Measurements from ENCODE around the gene NTN3. TPM values are rescaled to one million over a fixed set of nuclear protein-coding genes. Genes with fewer than 3 reads are reported as not detected.
A peak's percentile ranks its signal among the peaks of the same experiment; 100 is the strongest.

NTN3 gene
- total and polyA plus RNA-seq, 2 experiments from 2014 or later: 2.4 to 4.8 TPM

DNA sequence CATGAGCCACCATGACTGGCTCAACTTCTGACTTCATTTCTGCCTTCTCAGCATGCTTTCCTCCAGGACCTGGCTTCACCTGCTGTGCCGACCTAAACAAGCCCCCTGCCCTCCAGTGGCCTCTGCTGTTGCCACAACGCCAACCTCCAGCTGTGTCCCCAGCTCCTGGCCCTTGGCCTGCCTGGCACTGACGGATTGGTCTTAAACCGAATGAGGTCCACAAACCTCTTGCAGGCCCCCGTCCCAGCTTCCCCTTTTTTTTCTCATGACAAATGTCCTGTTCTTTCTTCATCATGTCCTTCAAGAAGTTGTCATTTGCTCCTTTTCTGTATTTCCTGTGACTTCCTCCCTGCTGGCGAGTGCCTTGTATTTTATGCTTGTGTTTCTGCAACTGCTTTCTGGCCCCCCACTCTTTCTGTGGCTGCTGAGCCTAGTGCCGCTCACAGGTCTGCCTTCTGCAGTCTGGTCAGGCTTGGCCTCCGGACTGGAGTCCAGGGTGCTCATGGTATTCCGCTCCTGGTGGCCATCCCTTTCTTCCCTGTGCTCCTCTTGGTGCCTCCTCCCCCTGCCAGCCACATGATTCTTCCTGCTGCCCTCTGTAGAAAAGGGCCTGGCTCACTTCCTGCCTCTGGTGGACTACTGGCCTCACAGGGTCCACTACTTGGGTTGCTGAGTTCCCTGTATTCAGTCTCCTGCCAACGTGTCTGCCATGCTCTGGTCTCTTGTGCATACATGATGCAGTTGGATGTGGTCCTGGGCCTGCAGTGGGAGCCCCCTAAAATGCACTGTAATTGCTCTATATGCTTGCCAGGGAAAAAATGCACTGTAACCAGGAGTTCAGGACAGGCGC is 45.5 kb downstream of the NTN3 start:
- DNase-seq (ENCODE audit: low spot score): no peak
- no peak overlapping the region for H2AFZ ChIP-seq
- H3K4me1 ChIP-seq (ENCODE audit: insufficient read depth): peaks cover 43% of the 10 kb centered on the region
- no peaks in the 10 kb centered on the region for H3K27me3 ChIP-seq
- H3K4me3 ChIP-seq: no peak overlapping the region
- no peaks in the 10 kb centered on the region for H3K9me3 ChIP-seq (ENCODE audit: low read depth)
- no peaks in the 10 kb centered on the region for H3K9me2 ChIP-seq (replicated peaks; ENCODE audit: insufficient read depth)
- H4K20me1 ChIP-seq (ENCODE audit: insufficient read depth, poor library complexity, severe bottlenecking): peaks cover 57% of the 10 kb centered on the region
- H3K4me2 ChIP-seq: peak overlapping the region; percentile 98
- no peaks in the 10 kb centered on the region for H3K36me3 ChIP-seq (replicated peaks; ENCODE audit: insufficient read depth, low read depth)
- no peak overlapping the region for H3K27ac ChIP-seq
- H3K79me2 ChIP-seq: peaks cover 70% of the 10 kb centered on the region
- 91% methylated on average over 11 of the region's 11 CpGs for WGBS (ENCODE audit: low lambda C conversion rate, missing lambda C conversion rate)
- TF ChIP-seq, protein P1, sequence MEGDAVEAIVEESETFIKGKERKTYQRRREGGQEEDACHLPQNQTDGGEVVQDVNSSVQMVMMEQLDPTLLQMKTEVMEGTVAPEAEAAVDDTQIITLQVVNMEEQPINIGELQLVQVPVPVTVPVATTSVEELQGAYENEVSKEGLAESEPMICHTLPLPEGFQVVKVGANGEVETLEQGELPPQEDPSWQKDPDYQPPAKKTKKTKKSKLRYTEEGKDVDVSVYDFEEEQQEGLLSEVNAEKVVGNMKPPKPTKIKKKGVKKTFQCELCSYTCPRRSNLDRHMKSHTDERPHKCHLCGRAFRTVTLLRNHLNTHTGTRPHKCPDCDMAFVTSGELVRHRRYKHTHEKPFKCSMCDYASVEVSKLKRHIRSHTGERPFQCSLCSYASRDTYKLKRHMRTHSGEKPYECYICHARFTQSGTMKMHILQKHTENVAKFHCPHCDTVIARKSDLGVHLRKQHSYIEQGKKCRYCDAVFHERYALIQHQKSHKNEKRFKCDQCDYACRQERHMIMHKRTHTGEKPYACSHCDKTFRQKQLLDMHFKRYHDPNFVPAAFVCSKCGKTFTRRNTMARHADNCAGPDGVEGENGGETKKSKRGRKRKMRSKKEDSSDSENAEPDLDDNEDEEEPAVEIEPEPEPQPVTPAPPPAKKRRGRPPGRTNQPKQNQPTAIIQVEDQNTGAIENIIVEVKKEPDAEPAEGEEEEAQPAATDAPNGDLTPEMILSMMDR (IDR thresholded peaks at IDR 0.05; ENCODE audit: poor library complexity): no peak
- TF ChIP-seq EZH2phosphoT487 (IDR thresholded peaks at IDR 0.05; ENCODE audit: low read depth, severe bottlenecking, unreplicated experiment): no peak
- TF ChIP-seq EZH2 (IDR thresholded peaks at IDR 0.05; ENCODE audit: borderline replicate concordance): no peak

DNA sequence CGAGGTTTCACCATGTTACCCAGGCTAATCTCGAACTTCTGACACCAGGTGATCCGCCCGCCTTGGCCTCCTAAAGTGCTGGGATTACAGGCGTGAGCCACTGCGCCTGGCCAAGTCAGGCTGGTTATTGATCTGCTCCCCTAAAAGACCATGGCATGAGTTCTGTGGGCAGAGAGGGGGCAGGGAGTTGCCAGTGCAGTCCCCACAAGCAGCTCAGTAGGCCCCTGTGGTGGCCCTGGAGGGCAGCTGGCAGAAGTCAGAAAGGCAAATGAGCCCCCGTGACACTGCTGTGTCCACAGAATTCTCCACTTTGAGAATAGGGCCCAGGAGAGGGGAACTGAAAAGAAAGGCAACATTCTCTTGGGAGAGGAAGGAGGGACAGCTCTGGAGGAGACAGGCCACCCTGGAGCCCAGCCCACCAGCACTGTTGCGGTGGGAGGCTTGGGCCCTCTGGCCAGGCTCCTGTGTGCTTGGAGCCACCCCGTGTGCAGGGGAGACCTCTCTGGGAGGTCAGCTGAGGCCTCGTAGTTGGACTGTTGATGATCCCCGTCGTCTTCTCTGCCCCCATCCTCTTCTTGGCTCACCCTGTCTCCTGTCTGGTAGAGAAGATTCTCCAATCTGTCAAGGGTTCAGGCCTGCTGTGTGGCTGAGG is 47.0 kb downstream of the NTN3 start:
- Histone ChIP-seq H3K27ac (no peak overlapping the region), H3K9me2 (replicated peaks; ENCODE audit: insufficient read depth) (no peaks in the 10 kb centered on the region), H3K79me2 (peaks cover 85% of the 10 kb centered on the region), H2AFZ (no peak overlapping the region), H3K9me3 (ENCODE audit: low read depth) (no peaks in the 10 kb centered on the region), H3K4me1 (ENCODE audit: insufficient read depth) (peaks cover 37% of the 10 kb centered on the region), H3K36me3 (replicated peaks; ENCODE audit: insufficient read depth, low read depth) (no peaks in the 10 kb centered on the region), H4K20me1 (ENCODE audit: insufficient read depth, poor library complexity, severe bottlenecking) (peaks cover 58% of the 10 kb centered on the region), H3K4me2 (peak overlapping the region; percentile 98), H3K4me3 (no peak overlapping the region), H3K27me3 (no peaks in the 10 kb centered on the region)
- WGBS (ENCODE audit: low lambda C conversion rate, missing lambda C conversion rate): 89% methylated on average over 12 of the region's 12 CpGs
- TF ChIP-seq, protein P1 (IDR thresholded peaks at IDR 0.05; ENCODE audit: poor library complexity): no peak
- no peak for TF ChIP-seq EZH2 (IDR thresholded peaks at IDR 0.05; ENCODE audit: borderline replicate concordance)
- TF ChIP-seq EZH2phosphoT487 (IDR thresholded peaks at IDR 0.05; ENCODE audit: low read depth, severe bottlenecking, unreplicated experiment): no peak
- DNase-seq (ENCODE audit: low spot score): no peak

- Histone ChIP-seq H2AFZ (no peak overlapping the region), H3K27ac (peak overlapping the region; percentile 59), H3K4me1 (ENCODE audit: insufficient read depth) (peaks cover 41% of the 10 kb centered on the region), H3K79me2 (peaks cover 90% of the 10 kb centered on the region), H3K9me3 (ENCODE audit: low read depth) (no peaks in the 10 kb centered on the region), H3K4me2 (peak overlapping the region; percentile 98), H4K20me1 (ENCODE audit: insufficient read depth, poor library complexity, severe bottlenecking) (peaks cover 62% of the 10 kb centered on the region), H3K9me2 (replicated peaks; ENCODE audit: insufficient read depth) (no peaks in the 10 kb centered on the region), H3K36me3 (replicated peaks; ENCODE audit: insufficient read depth, low read depth) (no peaks in the 10 kb centered on the region), H3K4me3 (no peak overlapping the region), H3K27me3 (no peaks in the 10 kb centered on the region)
- TF ChIP-seq EZH2phosphoT487 (IDR thresholded peaks at IDR 0.05; ENCODE audit: low read depth, severe bottlenecking, unreplicated experiment) (no peak), EZH2 (IDR thresholded peaks at IDR 0.05; ENCODE audit: borderline replicate concordance) (no peak)
- TF ChIP-seq, protein P1 (IDR thresholded peaks at IDR 0.05; ENCODE audit: poor library complexity): no peak
- no peak for DNase-seq (ENCODE audit: low spot score)
- 94% methylated on average over 37 of the region's 39 CpGs for WGBS (ENCODE audit: low lambda C conversion rate, missing lambda C conversion rate)
Observed at GRCh38 chr16:2518823-2519710, 48.0 kb downstream of the NTN3 start.

Data from hepatocyte (in vitro differentiated cells).